ENCODE data around the gene OBSCN.

- no peak for TF ChIP-seq CTCF (conservative IDR thresholded peaks at IDR 0.05; ENCODE audit: low read depth, low read length)
- no peak for TF ChIP-seq EZH2 (IDR thresholded peaks at IDR 0.05; ENCODE audit: low read length, unreplicated experiment)
- TF ChIP-seq EZH2phosphoT487 (IDR thresholded peaks at IDR 0.05; ENCODE audit: borderline replicate concordance, low read length), result no peak
Observed at GRCh38 chr1:228185641-228185965, 22.2 kb upstream of the OBSCN start.

All from PC-3 (cell line).